GF-D8 (cell line): ENCODE data around the gene DAND5.
A peak's percentile ranks its signal among the peaks of the same experiment; 100 is the strongest.
"Not testable (repeated sequence)": the region's sequence is repeated elsewhere in the genome, so short reads cannot be mapped to it uniquely, and the experiment has no call there.

ENCODE experiments used
- DNase-seq: peaks from one replicate; lab custom pipeline; 2025; lab: John Stamatoyannopoulos, UW

DAND5 gene

DNA sequence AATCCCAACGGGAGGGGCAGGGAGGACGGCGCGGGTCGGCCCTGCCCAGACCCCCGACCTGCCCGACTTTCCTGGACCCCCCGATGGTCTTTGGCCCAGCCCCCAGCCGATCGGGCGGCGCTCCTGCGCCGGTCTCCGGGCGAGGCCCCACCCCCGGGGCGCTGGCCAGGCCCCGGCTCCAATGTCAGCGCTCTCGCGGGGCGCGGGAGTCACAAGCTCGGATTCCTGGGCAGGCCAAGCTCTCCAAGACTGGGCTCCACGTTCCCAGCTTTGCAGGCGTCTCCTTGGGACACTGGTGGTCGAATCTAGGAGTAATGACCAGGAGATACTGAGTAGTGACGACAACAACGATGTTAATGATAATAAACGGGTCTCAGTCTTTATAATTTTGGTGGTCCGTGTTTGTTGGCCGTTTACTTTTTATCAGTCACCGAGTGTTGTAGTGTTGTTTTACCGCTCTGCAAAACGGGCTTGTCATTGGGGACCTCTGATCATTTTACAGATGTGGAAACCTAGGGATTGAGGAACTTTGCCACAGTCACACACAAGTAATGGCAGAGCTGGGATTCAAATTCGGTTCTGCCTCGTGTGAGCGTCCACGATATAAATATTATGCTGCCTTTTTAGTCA, 23.2 kb upstream of the DAND5 start:
- no peak for DNase-seq

DNA sequence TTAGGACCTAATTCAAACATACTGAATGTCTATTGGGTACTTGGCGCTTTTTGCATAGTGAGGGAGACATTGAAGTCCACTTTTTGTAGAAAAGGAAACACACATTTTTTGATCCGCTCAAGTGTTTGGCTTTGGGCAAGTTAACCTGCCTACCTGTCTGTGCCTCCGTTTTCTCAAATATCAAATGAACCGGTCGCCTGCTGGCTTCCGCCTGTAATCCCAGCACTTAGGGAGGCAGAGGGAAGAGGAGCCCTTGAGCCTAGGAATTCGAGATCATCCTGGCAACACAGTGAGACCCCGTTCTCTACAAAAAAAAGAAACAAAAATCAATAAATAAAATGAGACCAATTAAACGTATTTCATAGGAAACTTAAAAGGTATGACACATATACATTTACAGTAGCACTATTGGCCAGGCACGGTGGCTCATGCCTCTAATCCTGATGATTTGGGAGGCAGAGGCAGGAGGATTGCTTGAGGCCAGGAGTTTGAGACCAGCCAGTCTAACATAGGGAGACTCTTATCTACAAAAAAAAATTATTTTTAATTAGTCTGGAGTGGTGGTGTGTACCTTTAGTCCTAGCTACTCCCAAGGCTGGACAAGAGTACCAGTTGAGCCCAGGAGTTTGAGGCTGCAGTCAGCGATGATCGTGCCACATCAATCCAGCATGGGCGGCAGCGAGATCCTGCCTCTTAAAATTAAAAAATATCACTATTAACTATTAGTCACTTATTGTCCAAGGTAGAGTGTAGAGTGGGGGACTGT, 22.5 kb upstream of the DAND5 start:
- no peak for DNase-seq

DNA sequence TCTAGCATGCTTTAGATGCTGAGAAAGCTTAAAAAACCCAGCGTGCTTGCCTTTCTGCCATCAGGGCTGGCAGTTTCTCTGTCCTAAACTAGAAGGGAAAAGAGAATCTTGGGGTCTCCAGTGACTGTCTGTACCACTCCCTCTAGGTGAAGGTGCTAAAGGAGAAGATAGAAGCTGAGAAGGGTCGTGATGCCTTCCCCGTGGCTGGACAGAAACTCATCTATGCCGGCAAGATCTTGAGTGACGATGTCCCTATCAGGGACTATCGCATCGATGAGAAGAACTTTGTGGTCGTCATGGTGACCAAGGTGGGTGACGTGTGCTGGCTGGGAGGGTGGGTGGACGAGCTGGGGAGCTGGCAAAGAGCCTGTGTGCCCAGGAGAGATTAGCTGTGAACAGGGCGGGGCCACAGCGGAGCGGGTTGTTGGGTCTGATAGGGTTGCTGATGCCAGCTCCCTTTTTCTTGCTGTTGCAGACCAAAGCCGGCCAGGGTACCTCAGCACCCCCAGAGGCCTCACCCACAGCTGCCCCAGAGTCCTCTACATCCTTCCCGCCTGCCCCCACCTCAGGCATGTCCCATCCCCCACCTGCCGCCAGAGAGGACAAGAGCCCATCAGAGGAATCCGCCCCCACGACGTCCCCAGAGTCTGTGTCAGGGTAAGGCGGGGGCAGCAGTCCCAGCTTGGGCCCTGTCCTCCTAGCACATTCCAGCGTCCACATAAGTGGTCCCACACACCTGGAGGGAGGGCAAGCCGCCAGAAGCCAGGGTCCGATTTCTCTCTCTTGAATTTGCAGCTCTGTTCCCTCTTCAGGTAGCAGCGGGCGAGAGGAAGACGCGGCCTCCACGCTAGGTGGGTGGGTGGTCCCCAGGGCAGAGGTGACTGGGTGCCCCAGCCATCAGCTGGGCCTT, 21.4 kb upstream of the DAND5 start:
- no peak for DNase-seq

DNA sequence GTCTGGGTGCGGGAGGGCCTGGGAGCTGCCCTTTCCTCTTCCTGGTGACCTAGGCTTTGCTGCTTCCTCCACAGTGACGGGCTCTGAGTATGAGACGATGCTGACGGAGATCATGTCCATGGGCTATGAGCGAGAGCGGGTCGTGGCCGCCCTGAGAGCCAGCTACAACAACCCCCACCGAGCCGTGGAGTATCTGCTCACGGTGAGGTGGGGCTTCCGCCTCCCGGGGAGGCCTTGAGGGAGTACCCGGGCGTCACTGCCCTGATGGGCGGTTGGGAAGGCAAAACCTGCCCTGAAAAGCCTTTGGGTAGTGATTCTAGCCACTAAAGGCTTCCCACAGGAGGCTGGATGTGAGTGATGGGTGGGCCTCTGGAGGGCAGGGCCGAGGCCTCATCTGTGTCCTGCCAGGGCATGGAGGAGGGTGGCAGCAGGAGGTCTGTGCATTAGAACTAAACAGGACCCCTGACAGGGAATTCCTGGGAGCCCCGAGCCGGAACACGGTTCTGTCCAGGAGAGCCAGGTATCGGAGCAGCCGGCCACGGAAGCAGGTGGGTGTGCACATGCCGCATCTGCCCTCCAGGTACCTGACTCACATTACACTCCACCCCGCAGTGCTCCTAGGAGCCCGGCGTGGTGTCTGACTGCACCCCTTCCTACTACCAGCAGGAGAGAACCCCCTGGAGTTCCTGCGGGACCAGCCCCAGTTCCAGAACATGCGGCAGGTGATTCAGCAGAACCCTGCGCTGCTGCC, 20.6 kb upstream of the DAND5 start:
- DNase-seq, result no peak

DNA sequence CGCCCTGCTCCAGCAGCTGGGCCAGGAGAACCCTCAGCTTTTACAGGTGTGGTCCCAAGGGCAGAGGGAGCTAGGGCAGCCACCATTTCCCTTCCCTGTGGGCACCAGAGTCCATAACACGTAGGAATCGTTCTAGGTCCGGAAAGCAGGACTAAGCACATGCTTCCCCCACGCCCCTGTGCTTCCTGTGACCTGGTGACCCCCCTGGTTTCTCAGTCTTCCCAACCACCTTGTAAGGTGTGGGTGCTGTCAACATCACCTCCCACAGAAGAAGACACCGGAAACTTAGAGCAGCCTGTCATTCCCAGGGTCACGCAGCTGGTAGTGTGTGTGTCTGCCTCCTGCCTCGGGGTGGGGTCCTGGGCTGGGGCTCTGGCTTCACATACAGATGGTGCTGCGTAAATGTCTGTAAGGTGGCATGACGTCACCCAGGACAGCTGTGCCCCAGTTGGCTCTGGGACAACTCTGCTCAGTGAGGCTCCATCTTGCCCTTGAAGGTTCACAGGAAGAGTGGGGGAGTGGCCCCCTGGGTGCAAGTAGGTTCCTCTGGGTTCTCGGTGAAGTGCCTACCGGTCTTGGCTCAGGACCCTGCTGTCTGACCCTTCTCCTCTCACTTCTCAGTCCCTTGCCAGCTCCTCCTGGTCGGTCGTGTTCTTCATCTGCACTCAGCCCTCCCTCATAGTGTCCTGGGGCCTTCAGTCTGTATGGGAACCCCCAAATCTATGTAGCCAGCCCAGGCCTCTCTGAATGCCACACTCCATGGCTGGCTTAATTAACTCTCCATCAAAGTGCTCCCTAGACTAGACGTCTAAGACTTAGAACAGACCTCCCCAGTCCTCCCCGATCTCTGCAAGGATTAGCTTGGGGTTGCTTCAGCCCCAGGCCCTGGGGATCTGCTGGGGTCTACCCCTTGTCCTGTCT, 19.8 kb upstream of the DAND5 start:
- DNase-seq, result no peak

DNA sequence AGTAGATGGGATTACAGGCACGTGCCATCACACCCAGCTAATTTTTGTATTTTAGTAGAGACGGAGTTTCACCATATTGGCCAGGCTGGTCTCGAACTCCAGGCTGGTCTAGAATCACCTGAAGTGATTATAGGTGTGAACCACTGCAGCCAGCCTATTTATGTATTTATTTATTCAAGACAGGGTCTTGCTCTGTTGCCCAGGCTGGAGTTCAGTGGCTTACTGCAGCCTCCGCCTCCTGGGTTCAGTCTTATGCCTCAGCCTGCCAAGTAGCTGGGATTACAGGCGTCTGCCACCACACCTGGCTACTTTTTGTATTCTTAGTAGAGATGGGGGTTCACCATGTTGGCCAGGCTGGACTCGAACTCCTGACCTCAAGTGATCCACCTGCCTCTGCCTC, 17.3 kb upstream of the DAND5 start:
- not testable (repeated sequence) for DNase-seq

DNA sequence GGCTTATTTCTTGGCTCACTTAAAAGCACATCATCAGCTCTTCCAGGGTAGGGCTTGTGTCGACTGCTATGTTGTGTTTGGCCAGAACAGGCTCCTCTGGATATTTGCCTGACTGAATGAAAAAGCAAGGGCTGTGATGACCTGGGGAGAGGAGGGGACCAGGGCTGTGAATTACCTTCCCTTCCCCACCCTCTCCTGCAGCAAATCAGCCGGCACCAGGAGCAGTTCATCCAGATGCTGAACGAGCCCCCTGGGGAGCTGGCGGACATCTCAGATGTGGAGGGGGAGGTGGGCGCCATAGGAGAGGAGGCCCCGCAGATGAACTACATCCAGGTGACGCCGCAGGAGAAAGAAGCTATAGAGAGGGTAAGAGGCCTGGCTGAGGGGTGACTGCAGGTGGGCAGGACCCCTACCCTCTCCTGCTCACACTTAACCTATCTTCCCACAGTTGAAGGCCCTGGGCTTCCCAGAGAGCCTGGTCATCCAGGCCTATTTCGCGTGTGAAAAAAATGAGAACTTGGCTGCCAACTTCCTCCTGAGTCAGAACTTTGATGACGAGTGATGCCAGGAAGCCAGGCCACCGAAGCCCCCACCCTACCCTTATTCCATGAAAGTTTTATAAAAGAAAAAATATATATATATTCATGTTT, 16.8 kb upstream of the DAND5 start:
- no peak for DNase-seq

DNA sequence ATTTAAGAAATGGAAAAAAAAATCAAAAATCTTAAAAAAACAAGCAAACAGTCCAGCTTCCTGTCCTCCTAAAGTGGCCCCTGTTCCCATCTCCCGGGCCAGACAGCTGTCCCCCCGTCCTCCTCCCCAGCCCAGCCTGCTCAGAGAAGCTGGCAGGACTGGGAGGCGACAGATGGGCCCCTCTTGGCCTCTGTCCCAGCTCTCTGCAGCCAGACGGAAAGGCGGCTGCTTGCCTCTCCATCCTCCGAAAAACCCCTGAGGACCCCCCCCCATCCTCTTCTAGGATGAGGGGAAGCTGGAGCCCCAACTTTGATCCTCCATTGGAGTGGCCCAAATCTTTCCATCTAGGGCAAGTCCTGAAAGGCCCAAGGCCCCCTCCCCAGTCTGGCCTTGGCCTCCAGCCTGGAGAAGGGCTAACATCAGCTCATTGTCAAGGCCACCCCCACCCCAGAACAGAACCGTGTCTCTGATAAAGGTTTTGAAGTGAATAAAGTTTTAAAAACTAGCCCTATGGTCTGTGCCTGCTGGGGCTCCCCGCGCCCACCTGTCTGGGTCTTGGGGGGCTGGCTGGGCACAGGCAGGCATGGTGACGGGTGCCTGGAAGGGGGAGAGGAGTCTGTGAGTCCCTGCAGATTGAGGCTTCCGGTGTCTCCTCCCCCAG, 16.1 kb upstream of the DAND5 start:
- no peak for DNase-seq

DNA sequence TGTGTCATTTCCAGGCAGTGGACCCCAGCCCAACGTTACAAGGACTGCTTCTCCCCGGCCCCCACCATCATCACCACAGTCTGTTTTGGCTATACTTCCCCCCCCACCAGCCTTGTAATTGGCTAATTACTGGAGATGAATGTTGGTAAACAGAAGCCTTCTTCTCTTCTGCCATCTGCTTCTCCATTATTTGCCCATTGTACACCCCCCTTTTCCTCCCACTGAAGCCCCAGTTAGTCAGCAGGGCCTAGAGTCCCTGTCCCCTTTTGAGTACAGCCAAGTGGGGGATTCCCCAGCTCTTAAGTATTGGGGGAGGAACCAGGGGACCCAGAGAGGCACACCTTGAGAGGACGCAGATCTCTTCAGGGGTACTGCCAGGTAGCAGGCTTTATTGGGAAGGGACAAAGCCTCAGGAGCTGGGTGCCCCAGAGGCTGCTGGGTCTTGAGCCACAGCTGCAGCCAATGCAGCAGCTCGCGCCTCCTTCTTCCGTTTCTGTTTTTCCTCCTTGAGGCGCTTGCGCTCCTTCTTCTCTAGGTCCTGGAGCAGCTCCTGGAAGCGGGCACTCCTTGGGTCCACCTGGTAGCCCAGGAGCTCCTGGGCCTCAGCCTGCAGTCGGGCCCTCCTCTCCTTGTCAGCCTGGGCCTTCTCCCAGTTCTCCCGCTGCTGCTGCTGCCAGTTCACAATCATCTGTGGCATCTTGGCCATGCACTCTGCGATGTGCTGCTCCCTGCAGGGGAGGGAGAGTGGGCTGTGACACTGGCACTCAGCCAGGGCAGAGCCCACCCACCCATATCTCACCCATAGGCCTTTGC, 15.4 kb upstream of the DAND5 start:
- DNase-seq, result no peak

DNA sequence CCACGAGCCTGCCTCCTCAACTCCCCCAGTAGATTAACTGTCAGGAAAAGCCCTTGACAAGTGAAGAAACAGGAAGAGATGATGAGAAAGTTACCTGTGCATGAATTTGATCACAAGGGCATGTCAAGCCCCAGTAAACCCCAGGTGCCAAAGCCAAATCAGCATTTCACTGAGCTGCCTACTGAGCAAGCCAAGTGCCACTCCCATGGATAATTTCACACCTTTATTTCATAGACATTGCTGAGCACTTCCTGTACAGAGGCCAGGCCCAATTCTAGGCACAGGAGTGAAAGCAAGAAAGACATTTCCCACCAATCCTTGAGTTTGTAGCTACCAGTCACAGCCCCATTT, 14.8 kb upstream of the DAND5 start:
- no peak for DNase-seq

DNA sequence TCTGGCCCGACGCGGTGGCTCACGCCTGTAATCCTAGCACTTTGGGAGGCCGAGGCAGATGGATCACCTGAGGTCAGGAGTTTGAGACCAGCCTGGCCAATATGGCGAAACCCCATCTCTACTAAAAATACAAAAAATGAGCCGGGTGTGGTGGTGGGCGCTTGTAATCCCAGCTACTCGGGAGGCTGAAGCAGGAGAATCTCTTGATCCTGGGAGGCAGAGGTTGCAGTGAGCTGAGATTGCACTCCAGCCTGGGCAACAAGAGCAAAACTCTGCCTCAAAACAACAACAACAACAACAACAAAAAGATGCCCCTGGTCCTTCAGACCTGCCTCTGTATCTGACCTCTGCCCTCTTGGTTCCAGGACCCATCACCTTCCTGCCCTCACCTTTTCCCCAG, 13.8 kb upstream of the DAND5 start:
- DNase-seq, result not testable (repeated sequence)

DNA sequence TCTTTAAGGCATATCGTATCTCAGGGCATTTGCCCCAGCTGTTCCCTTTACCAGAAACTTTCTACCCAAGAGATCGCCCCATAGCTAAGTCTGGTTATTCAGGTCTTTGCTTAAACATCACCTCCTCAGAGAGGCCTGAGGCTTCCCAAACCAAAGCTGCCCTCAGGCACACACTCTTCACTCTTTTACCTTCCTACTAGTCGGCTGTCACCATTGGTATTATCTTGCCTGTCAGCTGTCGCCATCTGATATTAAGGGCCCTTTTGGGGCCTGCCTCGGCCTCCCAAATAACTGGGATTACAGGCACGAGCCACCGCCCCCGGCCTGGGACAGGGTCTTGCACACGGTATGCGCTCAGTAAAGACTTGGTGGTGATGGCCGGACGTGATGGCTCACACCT, 13.4 kb upstream of the DAND5 start:
- no peak for DNase-seq

DNA sequence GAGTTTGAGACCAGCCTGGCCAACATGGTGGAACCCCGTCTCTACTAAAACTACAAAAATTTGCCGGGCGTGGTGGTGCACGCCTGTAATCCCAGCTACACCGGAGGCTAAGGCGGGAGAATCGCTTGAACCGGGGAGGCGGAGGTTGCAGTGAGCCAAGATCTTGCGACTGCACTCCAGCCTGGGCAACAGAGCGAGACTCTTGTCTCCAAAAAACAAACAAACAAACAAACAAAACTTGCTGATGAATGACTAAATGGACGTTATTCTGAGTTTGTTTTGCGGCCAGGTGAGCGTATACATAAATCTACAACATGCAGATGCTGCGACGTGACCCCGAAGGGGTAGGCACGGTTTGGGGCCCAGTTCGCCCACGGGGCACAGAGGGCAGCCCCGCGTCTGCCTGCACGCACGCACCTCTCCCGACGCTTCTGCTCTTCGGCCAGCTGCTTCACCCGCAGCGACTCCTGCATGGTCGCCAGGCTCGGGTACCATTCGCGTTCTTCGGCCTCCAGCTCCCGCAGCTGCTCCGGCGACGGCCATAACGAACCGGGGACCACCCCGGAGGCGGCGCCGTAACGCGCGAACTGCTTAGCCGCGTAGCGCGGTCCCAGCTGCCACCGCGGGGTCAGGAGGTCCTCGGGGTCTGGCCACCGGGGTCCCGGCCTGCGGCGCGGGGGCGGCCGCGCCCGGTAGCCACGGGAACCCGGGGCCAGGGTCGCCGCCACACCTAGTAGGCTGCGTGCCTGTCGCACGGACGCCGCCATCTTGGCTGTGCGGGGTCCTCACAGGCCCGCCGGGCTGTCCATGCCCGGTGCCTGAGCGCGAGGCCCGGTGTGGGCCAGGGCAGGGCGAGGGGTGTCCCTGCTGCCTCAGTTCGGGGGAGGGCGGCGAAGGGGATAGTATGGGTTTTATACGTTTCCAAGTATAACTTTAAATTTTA, 12.7 kb upstream of the DAND5 start, which contains the start of gene GADD45GIP1:
Gene GADD45GIP1, minus strand, starts transcription at position 778 of the 943 bp plus-strand sequence. Its CDS starts 11 bp downstream, at position 767.
- peak; percentile 34 for DNase-seq

DNA sequence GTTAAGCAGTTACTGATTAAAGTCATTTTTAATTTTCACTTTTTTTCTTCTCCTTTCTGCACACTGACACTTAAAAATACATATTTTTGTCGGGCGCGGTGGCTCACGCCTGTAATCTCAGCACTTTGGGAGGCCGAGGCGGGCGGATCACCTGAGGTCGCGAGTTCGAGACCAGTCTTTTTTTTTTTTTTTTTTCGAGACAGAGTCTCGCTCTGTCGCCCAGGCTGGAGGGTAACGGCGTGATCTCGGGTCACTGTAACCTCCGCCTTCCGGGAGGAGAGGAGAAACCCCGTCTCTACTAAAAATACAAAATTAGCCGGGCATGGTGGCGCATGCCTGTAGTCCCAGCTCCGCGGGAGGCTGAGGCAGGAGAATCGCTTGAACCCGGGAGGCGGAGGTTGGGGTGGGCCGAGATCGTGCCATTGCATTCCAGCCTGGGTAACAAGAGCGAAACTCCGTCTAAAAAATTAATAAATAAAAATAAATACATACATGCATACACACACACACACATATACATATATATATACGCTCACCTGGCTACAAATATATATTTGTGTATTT, 11.9 kb upstream of the DAND5 start:
- DNase-seq, result not testable (repeated sequence)

DNA sequence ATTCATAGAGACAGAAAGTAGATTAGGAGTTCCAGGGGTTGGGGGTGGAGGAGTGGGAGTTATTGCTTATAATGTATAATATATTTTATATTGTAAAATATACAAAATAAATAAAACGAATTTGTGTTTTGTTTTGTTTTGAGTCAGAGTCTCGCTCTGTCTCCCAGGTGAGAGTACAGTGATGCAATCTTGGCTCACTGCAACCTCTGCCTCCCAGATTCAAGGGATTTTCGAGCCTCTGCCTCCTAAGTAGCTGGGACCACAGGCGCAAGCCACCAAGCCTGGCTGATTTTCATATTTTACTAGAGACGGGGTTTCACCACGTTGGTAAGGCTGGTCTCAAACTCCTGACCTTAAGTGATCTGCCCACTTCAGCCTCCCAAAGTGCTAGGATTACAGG, 9.9 kb upstream of the DAND5 start:
- DNase-seq, result no peak

DNA sequence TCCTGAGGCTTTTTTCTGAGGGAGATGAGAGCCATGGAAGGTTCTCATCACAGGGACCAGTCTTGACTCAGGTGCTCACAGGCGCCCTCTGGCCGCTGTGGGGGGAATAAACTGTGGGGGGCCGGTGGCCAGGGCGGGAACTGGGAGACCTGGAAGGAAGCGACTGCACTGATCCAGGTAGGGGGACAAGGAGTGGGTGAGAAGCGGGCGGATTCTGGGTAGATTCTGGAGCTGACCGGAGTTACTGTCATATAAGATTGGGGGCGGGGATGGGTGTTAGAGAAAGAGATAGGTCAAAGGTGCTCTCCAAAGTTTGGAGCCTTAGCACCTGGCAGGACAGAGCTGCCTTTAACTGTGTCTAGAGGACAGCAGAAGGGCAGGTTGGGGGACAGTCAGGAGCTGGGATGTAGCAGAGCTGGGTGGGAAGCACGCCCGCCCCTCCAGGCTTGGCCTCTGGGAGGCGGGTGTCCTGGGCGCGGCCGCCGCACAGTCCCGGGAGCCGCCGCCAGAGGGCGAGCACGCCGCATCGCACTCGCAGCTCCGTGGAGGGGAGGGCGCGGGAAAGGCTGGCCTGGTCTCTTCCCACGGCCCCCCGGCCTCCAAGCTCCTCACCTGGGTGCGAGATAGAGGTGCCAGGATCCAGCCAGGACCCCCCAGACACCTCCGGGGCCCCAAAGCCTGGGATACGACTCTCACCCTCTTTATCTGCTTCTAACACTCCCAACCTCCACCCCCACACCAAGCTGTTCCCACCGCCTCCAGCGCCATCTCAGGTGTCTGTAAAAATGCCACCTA, 4.2 kb upstream of the DAND5 start:
- no peak for DNase-seq

DNA sequence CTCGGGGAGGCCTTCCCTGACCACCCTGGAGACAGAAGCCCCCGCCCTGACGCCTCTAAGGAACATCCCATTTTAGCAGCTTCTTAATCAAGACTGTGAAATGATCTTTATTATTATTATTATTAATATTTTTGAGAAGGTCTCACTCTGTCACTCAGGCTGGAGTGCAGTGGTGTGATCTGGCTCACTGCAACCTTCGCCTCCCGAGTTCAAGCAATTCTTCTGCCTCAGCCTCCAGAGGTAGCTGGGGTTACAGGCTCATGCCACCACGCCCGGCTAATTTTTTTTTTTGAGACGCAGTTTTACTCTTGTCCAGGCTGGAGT, 3.6 kb upstream of the DAND5 start:
- no peak for DNase-seq
